Kidney capillary endothelial cell (primary cell): ENCODE measurements around the gene XPO1.

Experiments
- DNase-seq: peaks from one replicate; pipeline ENCODE4 v3.0.0-alpha.2; 2018; ENCODE audit warnings: low spot score

XPO1 gene

GRCh38 chr2:61433606-61434005, 104.5 kb downstream of the XPO1 start:
- no peak for DNase-seq

- no peak for DNase-seq
These were observed 105.2 kb downstream of the XPO1 start for GRCh38 chr2:61432990-61433389.

- no peak for DNase-seq
These were observed 106.8 kb downstream of the XPO1 start for GRCh38 chr2:61431345-61431744.
